HepG2 (cell line): ENCODE results near the gene TRPC4AP. TPM values are rescaled to one million over a fixed set of nuclear protein-coding genes. Genes with fewer than 3 reads are reported as not detected.

Source experiments
- ATAC-seq: fragments of 200-7000 bp; cut with Tn5 transposase; 3 replicates; pipeline ENCODE4 v1.9.1; 2020; ENCODE audit warnings: mild to moderate bottlenecking, moderate library complexity
- BruUV-seq: library from RNA; stranded (reverse); fragments of 400-500 nt; replicated peaks from 2 replicates; lab custom pipeline; 2021; lab: Mats Ljungman, UMichigan
- CTCF ChIA-PET: fragments of 300-600 bp; formaldehyde crosslinking; extraction: SDS; loops from one replicate; lab custom pipeline; 2021; ENCODE audit warnings: low total read pairs, inconsistent platforms, low intra/inter-chr PET ratio; lab: Yijun Ruan, JAX
- POLR2A ChIA-PET: fragments of 350-600 bp; sonication (Branson Sonifier 250); formaldehyde crosslinking; loops from one replicate; lab custom pipeline; 2020; ENCODE audit warnings: antibody characterized with exemption, inconsistent platforms; lab: Yijun Ruan, JAX
- DNase-seq: peaks from one replicate; pipeline ENCODE4 v3.0.0-alpha.2; 2015; ENCODE audit warnings: low spot score
- FAIRE-seq: peaks from 3 replicates; lab custom pipeline; 2011; peaks lifted over from hg19 to GRCh38; lab: Jason Lieb, UNC
- H2AFZ ChIP-seq: one replicate; pipeline ENCODE4 v1.6.1; 2011; ENCODE audit warnings: low read length, inconsistent platforms
- H3K27ac ChIP-seq: fragments of 300-600 bp; 3 replicates; pipeline ENCODE4 v1.8.0; 2011; ENCODE audit warnings: mixed run types, mild to moderate bottlenecking, mixed read lengths, low read length, inconsistent platforms; ENCODE audit not compliant: insufficient read depth; ENCODE audit errors: extremely low read length
- H3K27me3 ChIP-seq, 2 experiments: fragments of 200-600 bp in 1 of 2; 2 replicates in 1 of 2; 3 replicates in 1 of 2; pipeline versions ENCODE4 v1.6.0 to v1.8.0; 2011; ENCODE audit warnings: low read length in 2 of 2, mild to moderate bottlenecking in 2 of 2, moderate library complexity in 2 of 2, inconsistent platforms in 1 of 2; ENCODE audit not compliant: insufficient read depth in 2 of 2, control insufficient read depth in 1 of 2
- H3K36me3 ChIP-seq, 2 experiments: fragments of 200-600 bp in 1 of 2; replicated peaks in 1 of 2; 2 replicates in 1 of 2; 3 replicates in 1 of 2; pipeline versions ENCODE4 v1.5.1 to v1.8.0; 2011; ENCODE audit warnings: low read length in 2 of 2, inconsistent platforms in 1 of 2; ENCODE audit not compliant: insufficient read depth in 2 of 2, control insufficient read depth in 1 of 2
- H3K4me1 ChIP-seq: 2 replicates; pipeline ENCODE4 v1.5.1; 2012; ENCODE audit warnings: low read length, inconsistent platforms; ENCODE audit not compliant: insufficient read depth
- H3K4me2 ChIP-seq: 2 replicates; pipeline ENCODE4 v1.6.0; 2011; ENCODE audit warnings: low read depth, low read length, inconsistent platforms
- H3K4me3 ChIP-seq, 3 experiments: fragments of 200-600 bp in 1 of 3; sonication (generic), shearing (Covaris generic) in 1 of 3; replicated peaks in 1 of 3; 2 replicates each; pipeline ENCODE4 v1.5.1; 2011 to 2016; ENCODE audit warnings: low read length in 3 of 3, inconsistent platforms in 2 of 3, low read depth in 2 of 3, mild to moderate bottlenecking in 2 of 3, control low read depth in 1 of 3, mixed read lengths in 1 of 3; ENCODE audit not compliant: insufficient read depth in 1 of 3
- H3K79me2 ChIP-seq: one replicate; pipeline ENCODE4 v1.6.1; 2011; ENCODE audit warnings: low read length, inconsistent platforms; ENCODE audit not compliant: insufficient read depth
- H3K9ac ChIP-seq: 2 replicates; pipeline ENCODE4 v1.6.0; 2011; ENCODE audit warnings: mild to moderate bottlenecking, low read depth, low read length, inconsistent platforms; ENCODE audit not compliant: insufficient read depth
- H3K9me3 ChIP-seq: 2 replicates; pipeline ENCODE4 v1.5.1; 2012; ENCODE audit warnings: mild to moderate bottlenecking, low read length
- H4K20me1 ChIP-seq: 2 replicates; pipeline ENCODE4 v1.6.0; 2011; ENCODE audit warnings: inconsistent platforms, mild to moderate bottlenecking, low read length, moderate library complexity; ENCODE audit not compliant: insufficient read depth
- ASH2L ChIP-seq: fragments of 300-600, 200-600 bp; sonication (generic); IDR thresholded peaks from 2 replicates; pipeline ENCODE4 v1.7.0; 2017; ENCODE audit warnings: low read depth, mild to moderate bottlenecking, moderate library complexity, mixed read lengths, low read length; ENCODE audit not compliant: insufficient read length
- FOXO4 ChIP-seq: sonication (generic); formaldehyde crosslinking; conservative IDR thresholded peaks from 2 replicates; pipeline ENCODE4 v1.8.1; 2023; ENCODE audit warnings: missing genetic modification reagents
- GABPA ChIP-seq, 2 experiments: IDR thresholded peaks; 2 replicates each; pipeline ENCODE4 v1.6.1; 2011 to 2016; ENCODE audit warnings: low read depth in 2 of 2, low read length in 1 of 2, missing biosample characterization in 1 of 2, missing genetic modification characterization in 1 of 2
- HMGXB3 ChIP-seq: sonication (generic); formaldehyde crosslinking; IDR thresholded peaks from 2 replicates; pipeline ENCODE4 v1.4.0; 2020; ENCODE audit warnings: missing genetic modification reagents, borderline replicate concordance
- KLF9 ChIP-seq: IDR thresholded peaks from 2 replicates; pipeline ENCODE4 v1.6.1; 2016; ENCODE audit warnings: low read depth
- MATR3 ChIP-seq: sonication (generic); formaldehyde crosslinking; IDR thresholded peaks from 2 replicates; pipeline ENCODE4 v1.4.0; 2020; ENCODE audit warnings: missing genetic modification reagents
- NFE2L2 ChIP-seq: fragments of 150-350 bp; IDR thresholded peaks from 2 replicates; pipeline ENCODE4 v1.6.1; 2014; ENCODE audit warnings: low read length
- NFYB ChIP-seq: sonication (generic); formaldehyde crosslinking; IDR thresholded peaks from 2 replicates; pipeline ENCODE4 v1.4.0; 2020; ENCODE audit warnings: missing genetic modification reagents
- PAF1 ChIP-seq: IDR thresholded peaks from 2 replicates; pipeline ENCODE4 v1.6.1; 2016; ENCODE audit warnings: missing genetic modification reagents, missing compliant biosample characterization
- POLR2G ChIP-seq: fragments of 200-400 bp; formaldehyde crosslinking; IDR thresholded peaks from 2 replicates; pipeline ENCODE4 v1.6.1; 2018; ENCODE audit warnings: mild to moderate bottlenecking, low read depth, low read length, moderate library complexity
- REXO4 ChIP-seq: sonication (generic); formaldehyde crosslinking; IDR thresholded peaks from 2 replicates; pipeline ENCODE4 v1.8.0; 2022; ENCODE audit warnings: missing genetic modification reagents, mild to moderate bottlenecking, borderline replicate concordance
- ZIK1 ChIP-seq: sonication (generic); formaldehyde crosslinking; IDR thresholded peaks from 2 replicates; pipeline ENCODE4 v1.5.0; 2020; ENCODE audit warnings: mild to moderate bottlenecking, low read depth, missing genetic modification reagents, borderline replicate concordance
- ZNF512B ChIP-seq: sonication (generic); formaldehyde crosslinking; IDR thresholded peaks from 2 replicates; pipeline ENCODE4 v1.5.1; 2020; ENCODE audit warnings: missing genetic modification reagents, mild to moderate bottlenecking, borderline replicate concordance
- ZNF543 ChIP-seq: sonication (generic); formaldehyde crosslinking; IDR thresholded peaks from 2 replicates; pipeline ENCODE4 v1.4.0; 2020; ENCODE audit warnings: mild to moderate bottlenecking, missing genetic modification reagents
- in situ Hi-C: cut with HindIII; loops from 2 replicates; pipeline ENCODE4 v1.10.0; 2017; ENCODE audit warnings: low pct_unique_long_range_greater_than_20kb; ENCODE audit not compliant: extremely low pct_ligation_motif_present
- intact Hi-C: fragments of 100-400 bp; cut with micrococcal nuclease; formaldehyde crosslinking; loops from one replicate; pipeline ENCODE4 v1.10.0; 2022; ENCODE audit not compliant: unreplicated experiment
- polyA plus RNA-seq, 8 experiments: library from polyadenylated mRNA; depleted of rRNA in 3 of 8; stranded (reverse) in 7 of 8; unstranded in 1 of 8; fragments of >200 nt; fragmentation: Illumina TruSeq in 4 of 8; extraction: Trizol in 4 of 8; gene quantifications; 2 replicates each; pipeline versions ENCODE4 v1.2.1 to v1.2.3, GENCODE V29; 2011 to 2016; ENCODE audit warnings: low read depth in 4 of 8, missing spikeins in 1 of 8, mixed read lengths in 1 of 8; ENCODE audit not compliant: insufficient read depth in 1 of 8
- total RNA-seq, 5 experiments: library from RNA; depleted of rRNA; stranded (reverse); fragments of >200 nt; fragmentation: Illumina TruSeq; extraction: Trizol; gene quantifications; 2 replicates each; pipeline ENCODE4 v1.2.3, GENCODE V29; 2016; ENCODE audit warnings: low read depth in 1 of 5
- TF ChIP-seq, protein P1 (sequence below): sonication (generic); formaldehyde crosslinking; conservative IDR thresholded peaks from 2 replicates; pipeline ENCODE4 v1.4.0; 2020; ENCODE audit warnings: missing genetic modification reagents

The TRPC4AP gene
- total and polyA plus RNA-seq, 2 of the 13 experiments (the other 11 are each of a cell fraction or from before 2014, with no cell fraction given) = 136 to 137 TPM

GRCh38 chr20:35042268-35042667 is 50.3 kb downstream of the TRPC4AP start:
- Histone ChIP-seq H3K4me2 (no peak overlapping the region), H2AFZ (no peak overlapping the region), H4K20me1 (0 out of 2 replicates have a peak, but pooled peaks cover 2% of the 10 kb centered on the region), H3K4me3 (no peak overlapping the region), H3K4me1 (no peaks in the 10 kb centered on the region), H3K36me3 (peaks cover 32 to 80% of the 10 kb centered on the region in 2 experiments), H3K9ac (no peak overlapping the region), H3K79me2 (no peaks in the 10 kb centered on the region), H3K27me3 (no peaks in the 10 kb centered on the region), H3K9me3 (no peaks in the 10 kb centered on the region), H3K27ac (no peak overlapping the region)
- ATAC-seq = no peak
- in situ Hi-C loops (no loop called here), intact Hi-C loops (no loop called here)
- ChIA-PET POLR2A (no interaction called here), CTCF (no interaction called here)
- BruUV-seq = no TSS peak
- DNase-seq = no peak
- no peak for FAIRE-seq
- TF ChIP-seq NFE2L2 (no peak), ZNF543 (CRISPR knock-in tag) (no peak), FOXO4 (CRISPR knock-in tag) (no peak), KLF9 (no peak), ZIK1 (CRISPR knock-in tag) (no peak), HMGXB3 (CRISPR knock-in tag) (no peak), REXO4 (CRISPR knock-in tag) (no peak), NFYB (CRISPR knock-in tag) (no peak), ASH2L (no peak), POLR2G (no peak), GABPA (IDR thresholded peaks at IDR 0.05; ENCODE audit: low read depth, low read length) (no peak), GABPA (CRISPR knock-in tag; IDR thresholded peaks at IDR 0.05; ENCODE audit: low read depth) (no peak), MATR3 (CRISPR knock-in tag) (no peak), PAF1 (no peak), ZNF512B (CRISPR knock-in tag) (no peak)
- TF ChIP-seq, protein P1, sequence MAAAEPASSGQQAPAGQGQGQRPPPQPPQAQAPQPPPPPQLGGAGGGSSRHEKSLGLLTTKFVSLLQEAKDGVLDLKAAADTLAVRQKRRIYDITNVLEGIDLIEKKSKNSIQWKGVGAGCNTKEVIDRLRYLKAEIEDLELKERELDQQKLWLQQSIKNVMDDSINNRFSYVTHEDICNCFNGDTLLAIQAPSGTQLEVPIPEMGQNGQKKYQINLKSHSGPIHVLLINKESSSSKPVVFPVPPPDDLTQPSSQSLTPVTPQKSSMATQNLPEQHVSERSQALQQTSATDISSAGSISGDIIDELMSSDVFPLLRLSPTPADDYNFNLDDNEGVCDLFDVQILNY = no peak
